GM20431 (cell line): Measurements from ENCODE around the gene MYH7.

Source experiments
- in situ Hi-C: fragments of 300-500 bp; cut with MseI, MboI; formaldehyde crosslinking; loops from one replicate; pipeline ENCODE4 v1.15.0; 2020; ENCODE audit warnings: low sequenced_read_pairs; ENCODE audit not compliant: unreplicated experiment

The MYH7 gene

DNA sequence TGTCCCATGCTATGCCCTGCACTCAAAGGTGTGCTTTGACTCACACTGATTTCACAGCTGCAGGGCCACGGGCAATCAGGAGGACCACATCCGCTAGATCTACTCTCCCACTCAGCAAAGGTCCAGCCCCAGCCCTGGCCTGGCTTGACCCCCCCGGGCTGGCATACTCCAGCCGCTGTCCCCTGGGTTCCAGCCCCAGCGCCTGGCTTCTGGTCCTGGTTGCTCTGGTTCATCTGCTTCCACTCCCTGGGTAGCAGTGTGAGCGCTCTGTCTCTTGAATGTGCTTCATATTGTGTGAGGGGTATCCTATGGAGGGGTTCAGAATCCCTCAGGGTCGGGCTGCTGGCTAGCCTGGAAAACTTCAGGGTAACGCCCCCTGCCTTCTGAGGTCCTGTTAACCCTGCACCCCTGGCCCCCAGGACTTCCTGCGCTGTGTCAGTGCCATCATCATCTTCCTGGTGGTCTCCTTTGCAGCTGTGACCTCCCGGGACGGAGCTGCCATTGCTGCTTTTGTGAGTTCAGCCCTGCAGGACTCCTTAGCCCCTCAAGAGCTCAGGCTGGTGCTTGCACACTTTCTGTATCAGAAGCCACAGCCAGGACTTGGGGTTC, 56.7 kb downstream of the MYH7 start:
- in situ Hi-C loops = no loop called here

DNA sequence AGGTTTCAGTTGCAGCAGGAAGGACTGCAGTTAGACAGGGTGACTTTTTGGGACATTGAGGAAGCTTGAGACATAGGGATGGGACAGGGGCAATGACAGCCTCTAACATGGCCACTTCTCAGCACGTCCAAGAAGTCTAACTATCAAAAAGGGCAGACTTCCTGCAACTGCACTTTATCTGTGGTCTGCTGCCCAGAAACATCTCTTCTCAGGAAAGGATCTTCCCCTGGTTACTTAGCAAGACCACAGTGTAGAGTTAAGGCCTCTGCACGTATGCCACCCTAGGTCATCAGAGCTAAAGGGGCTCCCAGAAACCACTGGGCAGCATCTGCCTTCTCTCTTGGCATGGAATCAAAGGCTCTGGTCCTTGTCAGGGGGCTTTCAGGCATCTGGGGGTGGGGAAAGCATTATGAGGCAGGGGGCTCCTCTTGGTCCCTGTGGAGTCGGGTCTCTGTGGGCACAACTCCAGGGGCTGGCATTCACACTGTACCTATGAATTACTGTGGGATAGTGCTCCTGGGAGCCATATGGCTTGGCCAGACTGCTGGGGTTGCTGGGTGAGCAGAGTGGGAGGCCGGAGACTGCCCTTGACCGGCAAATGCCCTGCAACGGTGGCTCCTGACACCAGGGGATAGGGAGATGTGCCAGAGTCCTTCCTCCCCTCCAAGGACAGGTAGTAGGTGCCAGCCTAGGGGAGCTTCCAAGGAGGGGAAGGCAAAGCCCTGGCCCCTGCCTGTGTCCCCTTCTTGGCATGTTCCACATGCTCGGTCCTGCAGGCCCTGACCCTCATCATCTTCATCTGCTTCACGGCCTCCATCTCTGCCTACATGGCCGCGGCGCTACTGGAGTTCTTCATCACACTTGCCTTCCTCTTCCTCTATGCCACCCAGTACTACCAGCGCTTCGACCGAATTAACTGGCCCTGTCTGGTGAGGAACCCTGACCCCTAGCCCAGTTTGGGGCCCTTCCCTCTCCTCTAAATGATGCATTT, 57.6 kb downstream of the MYH7 start:
- in situ Hi-C loops = no loop called here

DNA sequence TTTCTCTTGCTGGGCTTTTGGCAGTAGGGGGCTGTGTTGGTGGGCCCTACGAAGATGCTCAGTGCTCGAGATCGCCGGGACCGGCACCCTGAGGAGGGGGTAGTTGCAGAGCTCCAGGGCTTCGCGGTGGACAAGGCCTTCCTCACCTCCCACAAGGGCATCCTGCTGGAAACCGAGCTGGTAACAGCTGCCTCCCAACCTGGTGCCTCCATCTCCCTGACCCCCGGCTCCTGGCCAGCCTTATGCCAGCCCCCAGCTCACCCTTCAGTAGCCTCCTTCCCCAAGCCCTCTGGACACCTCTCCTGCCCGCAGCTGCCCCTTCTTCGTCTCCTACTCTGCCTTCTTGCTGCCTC, 58.3 kb downstream of the MYH7 start:
- in situ Hi-C loops = no loop called here

DNA sequence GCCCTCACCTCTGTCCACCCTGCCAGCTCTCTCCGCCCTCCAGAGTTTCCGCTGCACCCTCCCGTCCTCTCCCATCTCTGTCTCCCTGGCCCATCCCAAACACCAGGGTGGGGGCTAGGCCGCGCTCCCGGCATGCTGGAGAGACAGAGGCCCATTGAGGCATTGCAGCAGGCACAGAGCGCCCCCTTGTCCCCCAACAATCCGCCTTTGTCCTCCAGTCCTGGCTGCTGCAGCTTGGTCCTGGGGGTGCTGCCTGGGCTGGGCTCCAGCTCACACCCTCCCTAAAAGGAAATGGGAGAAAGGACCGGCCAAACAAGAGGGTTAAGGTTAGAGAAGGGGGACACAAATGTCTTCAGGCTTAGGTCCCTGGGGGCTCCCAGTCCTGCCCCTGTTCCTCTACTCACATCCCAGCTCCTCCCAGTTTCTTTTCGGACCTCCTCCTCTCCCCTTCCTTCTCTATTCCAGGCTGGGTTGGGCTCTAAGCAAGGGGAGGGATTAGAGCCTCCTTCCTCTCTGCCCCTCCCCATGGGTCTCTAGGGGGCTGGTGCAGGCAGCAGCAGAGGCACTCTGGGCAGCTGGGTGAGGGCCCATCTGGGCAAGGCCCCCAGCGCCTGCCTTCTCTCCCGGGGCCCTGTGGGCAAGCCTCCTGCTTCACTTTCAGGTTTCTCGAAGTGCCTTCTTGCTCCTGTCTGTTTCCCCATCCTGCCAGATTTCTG, 58.8 kb downstream of the MYH7 start, which contains the start of gene CMTM5:
Gene CMTM5, plus strand, starts transcription at position 565 of the 716 bp plus-strand sequence. CDS start 206 bp downstream, outside the sequence.
- in situ Hi-C loops = no loop called here

DNA sequence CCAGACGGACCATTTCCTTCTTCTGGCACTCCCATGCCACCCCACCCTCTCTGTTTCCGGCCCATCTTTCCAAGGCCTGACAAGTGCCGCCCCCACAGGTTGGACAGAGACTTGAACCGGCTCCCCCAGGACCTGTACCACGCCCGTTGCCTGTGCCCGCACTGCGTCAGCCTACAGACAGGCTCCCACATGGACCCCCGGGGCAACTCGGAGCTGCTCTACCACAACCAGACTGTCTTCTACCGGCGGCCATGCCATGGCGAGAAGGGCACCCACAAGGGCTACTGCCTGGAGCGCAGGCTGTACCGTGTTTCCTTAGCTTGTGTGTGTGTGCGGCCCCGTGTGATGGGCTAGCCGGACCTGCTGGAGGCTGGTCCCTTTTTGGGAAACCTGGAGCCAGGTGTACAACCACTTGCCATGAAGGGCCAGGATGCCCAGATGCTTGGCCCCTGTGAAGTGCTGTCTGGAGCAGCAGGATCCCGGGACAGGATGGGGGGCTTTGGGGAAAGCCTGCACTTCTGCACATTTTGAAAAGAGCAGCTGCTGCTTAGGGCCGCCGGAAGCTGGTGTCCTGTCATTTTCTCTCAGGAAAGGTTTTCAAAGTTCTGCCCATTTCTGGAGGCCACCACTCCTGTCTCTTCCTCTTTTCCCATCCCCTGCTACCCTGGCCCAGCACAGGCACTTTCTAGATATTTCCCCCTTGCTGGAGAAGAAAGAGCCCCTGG, 59.8 kb downstream of the MYH7 start:
- in situ Hi-C loops = no loop called here

DNA sequence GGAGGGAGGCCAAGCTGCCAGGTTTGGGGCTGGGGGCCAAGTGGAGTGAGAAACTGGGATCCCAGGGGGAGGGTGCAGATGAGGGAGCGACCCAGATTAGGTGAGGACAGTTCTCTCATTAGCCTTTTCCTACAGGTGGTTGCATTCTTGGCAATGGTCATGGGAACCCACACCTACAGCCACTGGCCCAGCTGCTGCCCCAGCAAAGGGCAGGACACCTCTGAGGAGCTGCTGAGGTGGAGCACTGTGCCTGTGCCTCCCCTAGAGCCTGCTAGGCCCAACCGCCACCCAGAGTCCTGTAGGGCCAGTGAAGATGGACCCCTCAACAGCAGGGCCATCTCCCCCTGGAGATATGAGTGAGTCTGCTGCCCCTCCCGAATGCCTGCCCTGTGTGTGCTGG, 62.4 kb downstream of the MYH7 start:
- in situ Hi-C loops = no loop called here

DNA sequence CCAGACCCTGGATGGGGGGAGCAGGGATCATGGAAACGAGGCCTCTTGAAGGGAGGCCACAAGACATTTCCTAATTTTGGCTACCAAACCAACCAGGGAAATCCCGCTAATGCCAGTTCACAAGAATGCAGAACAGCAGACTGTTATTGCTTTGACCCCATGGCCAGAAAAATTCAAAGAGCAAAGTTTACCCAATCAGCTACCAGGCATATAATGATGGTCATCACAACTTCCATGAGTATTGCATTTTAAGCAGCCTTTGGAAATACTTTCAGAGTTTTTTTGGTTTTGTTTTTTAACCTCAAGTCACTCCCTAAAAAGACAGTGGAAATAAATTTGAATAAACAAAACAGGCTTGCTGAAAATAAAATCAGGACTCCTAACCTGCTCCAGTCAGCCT, 63.0 kb downstream of the MYH7 start, which contains the start of gene IL25:
Gene IL25, plus strand, starts transcription at position 301 of the 400 bp plus-strand sequence.
- in situ Hi-C loops = no loop called here

DNA sequence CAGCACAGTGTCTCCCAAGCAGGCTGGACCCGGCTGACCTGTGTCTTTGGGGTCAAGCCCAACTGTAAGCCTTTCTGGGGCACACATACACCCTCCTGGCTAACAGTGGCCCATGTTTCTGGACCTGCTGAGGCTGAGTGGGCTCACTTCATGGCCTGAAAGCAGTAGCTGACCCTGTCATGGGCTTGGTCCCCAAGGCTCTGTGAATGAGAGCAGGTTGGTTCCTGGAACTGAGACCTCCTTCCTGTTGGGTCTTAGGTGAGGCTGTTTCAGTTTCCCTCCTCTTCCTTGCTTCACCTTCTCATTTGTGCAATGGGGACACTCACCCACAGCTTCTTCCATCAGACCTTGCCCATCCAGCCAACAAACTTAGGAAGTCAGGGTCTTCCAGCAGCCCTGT, 63.6 kb downstream of the MYH7 start:
- in situ Hi-C loops = no loop called here

DNA sequence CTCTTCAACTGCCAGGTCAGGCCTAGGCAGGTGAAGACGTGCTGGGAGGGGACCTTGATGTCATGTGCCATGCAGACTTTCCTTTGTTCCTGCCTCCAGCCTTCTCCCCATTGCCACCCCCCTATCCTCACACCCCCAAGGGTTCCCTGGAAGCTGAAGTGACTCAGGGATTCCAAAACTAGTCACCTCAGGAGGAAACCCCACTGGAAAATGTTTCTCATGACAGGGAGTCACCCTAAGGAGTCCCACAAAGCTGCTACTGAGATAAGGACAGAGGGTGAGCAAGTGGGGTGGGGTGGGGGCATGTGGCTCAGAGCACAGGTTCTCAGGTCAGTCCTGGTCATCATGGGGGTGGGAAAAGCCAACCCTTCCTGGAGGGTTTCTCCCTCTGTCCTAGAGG, 65.2 kb downstream of the MYH7 start:
- in situ Hi-C loops = no loop called here

DNA sequence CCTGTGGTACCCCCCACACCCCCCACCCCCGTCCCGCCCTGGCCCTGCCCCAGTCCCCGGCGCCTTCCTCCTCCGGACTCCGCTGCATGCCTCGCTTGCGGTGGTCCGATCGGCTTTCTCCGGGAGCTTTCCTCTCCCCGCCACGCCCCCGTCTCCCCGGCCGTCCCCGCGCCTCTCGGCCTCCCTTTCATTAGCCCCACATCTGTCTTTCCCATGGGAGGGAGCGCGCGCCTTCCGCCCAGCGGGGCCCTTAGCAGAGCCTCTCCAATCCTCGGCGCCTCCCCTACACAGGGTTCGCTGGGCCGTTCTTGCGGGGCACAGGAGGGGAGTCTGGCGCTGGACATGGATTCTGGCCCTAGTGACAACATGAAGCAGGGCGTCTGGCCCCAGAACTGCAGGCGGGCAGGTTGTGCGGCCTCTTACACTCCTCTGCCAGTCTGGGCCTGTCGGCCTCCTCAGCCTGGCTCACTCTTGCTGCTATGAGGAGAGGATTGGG, 69.0 kb downstream of the MYH7 start:
- in situ Hi-C loops = no loop called here

DNA sequence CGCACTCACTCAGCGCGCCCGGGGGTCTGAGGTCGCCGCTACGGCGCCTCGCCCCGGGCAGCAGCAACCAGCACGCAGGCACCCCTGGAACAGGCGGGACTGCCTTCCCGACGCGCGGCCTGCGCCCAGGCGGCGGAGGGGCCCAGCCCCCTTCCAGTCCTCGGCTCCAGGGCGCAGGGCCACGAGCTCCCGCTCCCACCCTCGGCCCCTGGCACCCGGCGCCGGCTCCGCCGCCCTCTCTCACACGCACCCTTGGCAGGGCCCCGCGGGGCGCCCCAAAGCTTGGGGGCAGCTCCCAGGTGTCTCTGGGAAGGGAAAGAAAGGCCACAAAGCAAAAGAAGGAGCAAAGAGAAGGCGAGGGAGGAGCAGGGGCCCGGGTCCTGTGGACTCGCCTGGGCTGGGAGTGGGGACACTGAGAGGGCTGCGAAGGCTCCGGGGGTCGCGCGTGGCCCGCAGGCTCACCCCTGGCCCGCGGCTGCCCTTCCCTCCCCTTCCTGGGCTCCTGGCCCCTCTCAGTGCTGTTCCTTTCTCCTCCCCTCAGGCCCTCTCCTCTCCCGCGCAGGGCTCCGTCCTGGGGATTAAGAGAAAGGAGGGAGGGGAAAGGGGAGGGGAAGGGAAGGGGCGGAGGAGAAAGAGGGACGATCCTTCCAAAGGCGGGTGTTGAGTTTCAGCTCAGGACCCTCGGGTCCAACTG, 69.6 kb downstream of the MYH7 start:
- in situ Hi-C loops = no loop called here

DNA sequence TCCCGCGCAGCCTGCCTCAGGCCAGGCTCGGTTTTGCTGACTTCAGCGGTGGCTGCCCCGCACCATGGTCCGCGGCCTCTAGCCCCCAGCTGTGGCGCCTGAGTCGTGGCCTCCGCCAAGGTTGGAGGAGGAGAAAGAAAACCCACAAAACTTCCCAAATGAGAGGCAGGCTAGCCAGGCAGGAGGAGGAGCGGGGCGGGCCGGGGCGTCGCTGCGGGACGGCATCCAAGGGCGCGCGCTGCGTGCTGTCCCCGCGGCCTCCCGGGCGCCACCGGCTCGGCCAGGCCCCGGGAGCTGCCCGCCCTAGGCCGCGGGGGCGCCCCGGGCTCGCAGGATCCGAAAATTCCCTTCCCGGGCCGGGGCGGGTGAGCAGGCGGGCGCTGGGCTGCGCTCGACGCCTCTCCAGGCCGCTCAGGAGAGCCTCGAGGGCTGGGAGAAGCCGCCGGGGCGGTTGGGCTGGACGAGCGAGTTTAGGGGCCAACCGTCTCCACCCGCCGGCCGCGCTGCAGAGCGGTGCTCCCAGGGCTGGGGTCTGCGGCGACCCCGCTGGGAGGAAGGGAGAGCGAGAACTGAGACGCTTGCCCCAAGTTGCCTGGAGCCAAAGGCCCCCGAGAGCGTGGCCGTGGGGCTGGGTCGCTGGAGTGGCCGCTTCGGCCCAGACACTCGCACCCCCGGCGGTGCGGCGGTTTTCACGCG, 70.3 kb downstream of the MYH7 start, which contains the start of gene EFS:
Gene EFS, minus strand, starts transcription at position 137 of the 696 bp plus-strand sequence. CDS start 147 bp downstream, outside the sequence.
- in situ Hi-C loops = no loop called here

DNA sequence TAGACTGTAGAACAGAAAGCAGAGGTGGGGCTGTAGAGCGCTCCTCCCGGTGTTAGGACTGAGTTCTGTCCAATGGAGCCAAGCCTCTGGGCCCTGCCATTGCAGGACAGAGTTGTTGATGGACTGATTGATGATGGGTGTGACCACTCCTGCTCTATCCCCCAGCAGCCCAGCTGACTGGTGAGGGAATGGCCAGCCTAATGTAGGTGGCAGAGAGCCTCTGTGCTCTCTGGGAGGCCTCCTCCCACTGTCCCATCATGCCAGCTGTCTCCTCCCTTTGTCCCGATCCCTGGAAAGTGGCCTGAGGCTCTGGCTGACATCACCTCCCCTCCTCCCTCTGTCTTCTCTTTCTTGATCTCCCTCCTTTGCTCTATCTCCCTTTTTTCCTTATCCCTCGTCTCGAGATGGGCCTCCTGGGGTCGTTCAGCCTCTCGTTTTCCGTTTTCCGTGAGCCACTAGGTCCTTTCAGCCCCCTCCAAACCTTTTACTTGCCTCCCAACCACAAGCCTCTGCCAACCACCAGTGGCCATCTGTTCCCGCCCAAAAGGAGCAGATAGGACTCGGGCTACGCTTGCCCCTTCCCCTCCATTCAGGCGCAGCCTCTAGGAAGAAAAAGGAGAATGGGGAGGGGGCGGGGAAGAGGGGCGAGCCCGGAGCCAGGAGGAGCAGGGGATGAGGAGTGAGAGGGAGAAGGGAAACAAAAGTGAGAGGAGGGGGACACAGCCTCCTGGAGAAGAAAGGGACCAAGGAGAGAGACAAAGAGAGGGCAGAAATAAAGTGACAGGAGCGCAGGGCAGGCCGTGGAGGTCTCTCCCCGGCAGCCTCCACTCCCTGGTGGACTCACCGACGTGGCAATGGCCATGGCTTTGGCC, 71.1 kb downstream of the MYH7 start:
- in situ Hi-C loops = no loop called here
